HFF-Myc (cell line): ENCODE data around the gene PLCE1.

Source experiments
- DNase-seq: peaks from one replicate; pipeline ENCODE4 v3.0.0-alpha.2; 2011; ENCODE audit warnings: low read depth; ENCODE audit errors: extremely low read depth
- H3K4me3 ChIP-seq: replicated peaks from 2 replicates; pipeline ENCODE4 v1.5.1; 2011; ENCODE audit warnings: low read depth, mild to moderate bottlenecking, control low read depth, low read length
- CTCF ChIP-seq: IDR thresholded peaks from 2 replicates; pipeline ENCODE4 v1.5.1; 2012; ENCODE audit warnings: mild to moderate bottlenecking, low read depth, low read length, control low read depth; ENCODE audit errors: missing control alignments

PLCE1 gene

GRCh38 chr10:93993414-93993781 lies 333 bp upstream of the PLCE1 start:
- peak overlapping the region; percentile 35 for H3K4me3 ChIP-seq
- no peak for TF ChIP-seq CTCF
- DNase-seq = no peak

- TF ChIP-seq CTCF = no peak
- no peak for DNase-seq
- peak overlapping the region; percentile 39 for H3K4me3 ChIP-seq
Measured at GRCh38 chr10:93994438-93994801, 689 bp downstream of the PLCE1 start.

GRCh38 chr10:93995182-93995581 lies 1.5 kb downstream of the PLCE1 start:
- no peak overlapping the region for H3K4me3 ChIP-seq
- no peak for DNase-seq
- no peak for TF ChIP-seq CTCF

- no peak for DNase-seq
- no peak overlapping the region for H3K4me3 ChIP-seq
- no peak for TF ChIP-seq CTCF
Measured at GRCh38 chr10:93995598-93996271, 2.0 kb downstream of the PLCE1 start.

- no peak for TF ChIP-seq CTCF
- H3K4me3 ChIP-seq = no peak overlapping the region
- DNase-seq = no peak
Measured at GRCh38 chr10:93996551-93996950, 2.8 kb downstream of the PLCE1 start.

GRCh38 chr10:93997546-93997945 lies 3.8 kb downstream of the PLCE1 start:
- no peak for TF ChIP-seq CTCF
- no peak overlapping the region for H3K4me3 ChIP-seq
- DNase-seq = no peak

GRCh38 chr10:93999401-93999851 lies 5.7 kb downstream of the PLCE1 start:
- H3K4me3 ChIP-seq = no peak overlapping the region
- no peak for TF ChIP-seq CTCF
- no peak for DNase-seq
